HG03175 (cell line): Measurements from ENCODE around the gene CTAGE6.
"Not testable (repeated sequence)": the region's sequence is repeated elsewhere in the genome, so short reads cannot be mapped to it uniquely, and the experiment has no call there.

Experiments used
- ATAC-seq: cut with Tn5 transposase; IDR thresholded peaks from one replicate; pipeline ENCODE4 v1.9.1; 2021; ENCODE audit warnings: mild to moderate bottlenecking, moderate library complexity; ENCODE audit not compliant: unreplicated experiment

Gene CTAGE6

DNA sequence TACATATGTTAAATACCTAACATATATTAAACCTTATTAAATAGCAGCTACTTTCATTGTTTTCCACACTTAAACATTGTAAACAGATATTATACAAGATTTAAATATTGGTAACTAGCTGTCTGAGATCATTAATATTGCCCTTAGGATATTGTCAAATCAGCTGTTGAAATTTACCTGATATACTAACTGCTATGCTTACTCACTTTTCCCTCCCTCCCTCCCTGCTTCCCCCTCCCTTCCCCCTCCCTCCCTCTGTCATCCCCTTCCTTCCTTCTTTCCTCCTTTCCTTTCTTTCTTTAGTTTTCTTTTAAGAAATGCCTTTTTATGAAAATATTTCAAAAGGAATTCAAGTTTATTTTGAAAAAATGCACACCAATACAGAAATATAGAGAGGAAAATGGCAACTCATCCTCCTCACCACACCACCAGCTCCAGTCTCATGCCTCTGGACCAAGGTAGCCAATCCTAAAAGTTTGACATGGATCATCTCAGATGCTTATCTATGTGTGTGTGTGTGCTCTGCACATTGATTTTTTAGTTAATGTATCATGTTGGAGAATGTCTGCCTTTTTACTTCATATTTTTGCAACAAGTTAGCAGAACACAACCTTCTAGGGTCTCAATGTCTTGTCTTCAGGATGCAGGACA is 41.8 kb downstream of the CTAGE6 start:
- ATAC-seq, result not testable (repeated sequence)

DNA sequence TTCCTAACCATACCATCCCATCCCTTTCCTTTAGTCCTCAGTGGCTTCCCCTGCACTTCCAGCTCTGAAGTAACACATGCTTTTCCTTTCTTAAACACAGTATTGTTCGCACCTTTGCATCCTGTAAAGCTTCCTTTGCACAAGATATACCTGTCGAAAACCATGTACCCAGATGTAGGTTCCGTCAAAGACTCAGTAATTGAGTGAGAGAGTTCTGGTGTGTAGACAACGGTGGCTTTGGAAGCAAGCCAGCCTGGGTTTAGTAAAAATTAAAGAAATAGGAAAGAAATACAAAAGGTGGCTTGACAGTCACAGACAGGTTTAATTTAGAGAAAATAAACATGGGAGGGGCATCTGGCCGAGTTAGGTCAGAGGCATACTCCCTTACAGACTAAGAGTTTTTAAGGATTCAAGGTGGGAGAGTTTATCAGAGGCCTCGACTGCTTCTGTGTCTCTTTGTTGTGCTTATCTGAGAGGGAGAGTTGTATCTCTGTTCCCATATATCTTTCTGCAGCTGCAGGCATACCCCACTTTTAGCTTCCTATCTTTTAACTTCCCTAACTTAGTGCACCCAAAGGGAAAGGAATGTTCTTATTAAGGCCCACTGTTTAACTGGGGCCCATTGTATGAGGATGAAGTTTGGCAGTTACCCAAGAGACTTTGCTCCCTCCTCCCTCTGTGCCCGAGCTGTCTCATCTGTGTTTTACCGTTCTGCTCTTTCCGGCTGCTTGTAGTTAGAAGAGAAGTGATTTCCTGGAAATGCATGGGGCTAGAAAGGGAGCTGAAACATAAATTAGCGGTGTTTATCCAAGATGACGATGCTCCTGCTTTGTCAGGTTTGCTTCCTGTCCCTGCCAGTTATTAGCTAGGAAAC is 42.7 kb downstream of the CTAGE6 start:
- ATAC-seq, result not testable (repeated sequence)

DNA sequence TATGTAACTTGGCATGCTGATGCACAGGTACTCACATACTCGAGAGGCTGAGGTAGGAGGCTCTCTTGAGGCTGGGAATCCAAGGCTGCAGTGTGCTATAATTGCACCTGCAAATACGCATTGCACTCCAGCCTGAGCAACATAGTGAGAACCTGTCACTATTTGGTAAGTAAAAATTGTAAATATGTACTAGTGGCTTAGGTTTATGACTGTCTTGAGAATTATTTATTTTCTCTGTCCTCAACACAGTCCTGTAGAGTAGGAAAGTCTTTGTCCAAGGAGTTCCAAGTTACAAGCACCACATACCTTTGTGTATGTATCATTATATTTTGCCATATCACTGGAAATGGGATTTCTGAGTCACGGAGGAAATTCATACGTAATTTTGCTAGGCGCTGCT is 45.1 kb downstream of the CTAGE6 start:
- not testable (repeated sequence) for ATAC-seq

DNA sequence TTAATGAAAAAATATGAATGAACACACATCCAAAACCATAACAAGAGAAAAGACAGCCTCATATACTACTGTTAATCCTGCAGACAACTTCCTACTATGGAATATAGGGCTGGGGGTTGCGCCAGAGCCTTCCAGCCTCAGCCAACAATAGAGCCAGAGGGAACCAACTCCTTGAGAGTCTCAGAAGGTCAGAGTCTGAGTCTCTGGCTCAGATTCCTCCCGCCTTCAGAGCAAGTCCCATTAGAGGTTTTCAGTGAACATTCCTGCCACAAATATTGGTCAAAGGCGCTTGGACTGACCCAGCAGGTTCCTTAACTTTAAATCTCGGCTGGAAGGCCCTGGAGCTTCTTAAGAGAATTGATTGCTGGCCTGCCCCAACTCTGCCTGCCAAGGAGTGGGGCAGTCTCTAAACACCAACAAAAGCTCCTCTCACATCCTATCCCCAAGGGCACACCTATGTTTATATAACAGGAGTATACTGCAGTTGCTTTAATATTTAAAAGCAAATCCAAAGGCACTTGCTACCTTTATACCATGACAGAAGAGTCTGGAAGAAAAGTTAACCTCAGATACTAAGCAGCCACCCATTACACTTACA is 45.7 kb downstream of the CTAGE6 start:
- ATAC-seq, result not testable (repeated sequence)

DNA sequence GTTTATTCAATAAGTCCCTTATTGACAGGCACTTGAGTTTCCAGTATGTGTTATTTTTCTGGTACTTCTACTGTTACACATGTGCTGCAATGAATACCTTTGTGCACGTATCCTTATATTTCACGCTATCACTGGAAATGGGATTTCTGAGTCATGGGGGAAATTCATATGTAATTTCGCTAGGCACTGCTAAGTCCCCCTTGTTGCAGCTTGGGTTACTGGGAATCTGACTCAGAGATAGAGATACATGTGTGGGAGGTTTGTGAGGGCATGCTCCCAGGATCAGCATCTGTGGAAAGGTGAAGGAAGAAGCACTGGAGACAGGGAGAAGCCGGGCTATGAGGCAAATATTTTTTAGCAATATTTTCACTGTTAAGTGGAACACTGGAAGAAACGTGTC is 47.6 kb downstream of the CTAGE6 start:
- ATAC-seq, result not testable (repeated sequence)
